Fibroblast of lung (primary cell): ENCODE measurements around the gene SIPA1L3. TPM values are rescaled to one million over a fixed set of nuclear protein-coding genes. Genes with fewer than 3 reads are reported as not detected.

Experiments
- DNase-seq, 2 donors: peaks; one replicate each; pipeline versions ENCODE4 v3.0.0 to v3.0.0-alpha.2; 2010; ENCODE audit warnings: low read depth in 2 of 2
- H2AFZ ChIP-seq: 2 replicates; pipeline ENCODE4 v1.5.1; 2012; ENCODE audit warnings: low read length, control low read depth, inconsistent platforms
- H3K27ac ChIP-seq: 2 replicates; pipeline ENCODE4 v1.5.1; 2011; ENCODE audit warnings: low read length, control low read depth; ENCODE audit not compliant: insufficient read depth
- H3K27me3 ChIP-seq: 2 replicates; pipeline ENCODE4 v1.5.1; 2011; ENCODE audit warnings: mild to moderate bottlenecking, low read length; ENCODE audit not compliant: control insufficient read depth, insufficient read depth
- H3K36me3 ChIP-seq: 2 replicates; pipeline ENCODE4 v1.5.1; 2011; ENCODE audit warnings: low read length; ENCODE audit not compliant: control insufficient read depth, insufficient read depth
- H3K4me1 ChIP-seq: 2 replicates; pipeline ENCODE4 v1.5.1; 2011; ENCODE audit warnings: low read length; ENCODE audit not compliant: control insufficient read depth, insufficient read depth; ENCODE audit errors: extremely low read depth
- H3K4me2 ChIP-seq: 2 replicates; pipeline ENCODE4 v1.5.1; 2011; ENCODE audit warnings: low read length, control low read depth; ENCODE audit not compliant: insufficient read depth; ENCODE audit errors: extremely low read depth
- H3K4me3 ChIP-seq, 4 experiments: fragments of 200-600 bp in 1 of 4; sonication (generic) in 1 of 4; replicated peaks in 1 of 4; 2 replicates each; pipeline ENCODE4 v1.5.1; 2011 to 2016; ENCODE audit warnings: low read length in 4 of 4, low read depth in 3 of 4, mild to moderate bottlenecking in 3 of 4, control low read depth in 2 of 4, inconsistent platforms in 1 of 4, mixed read lengths in 1 of 4; ENCODE audit not compliant: insufficient read depth in 1 of 4; ENCODE audit errors: control extremely low read depth in 1 of 4
- H3K79me2 ChIP-seq: 2 replicates; pipeline ENCODE4 v1.5.1; 2012; ENCODE audit warnings: mild to moderate bottlenecking, low read length, inconsistent platforms; ENCODE audit not compliant: control insufficient read depth, insufficient read depth
- H3K9ac ChIP-seq: 2 replicates; pipeline ENCODE4 v1.5.1; 2011; ENCODE audit warnings: mild to moderate bottlenecking, low read length, control low read depth; ENCODE audit not compliant: insufficient read depth
- H3K9me3 ChIP-seq: 2 replicates; pipeline ENCODE4 v1.5.1; 2012; ENCODE audit warnings: low read depth, low read length; ENCODE audit not compliant: control insufficient read depth, insufficient read depth
- H4K20me1 ChIP-seq: 2 replicates; pipeline ENCODE4 v1.5.1; 2011; ENCODE audit warnings: low read length; ENCODE audit not compliant: control insufficient read depth, insufficient read depth; ENCODE audit errors: extremely low read depth
- EZH2 ChIP-seq: IDR thresholded peaks from 2 replicates; pipeline ENCODE4 v1.5.1; 2012; ENCODE audit warnings: low read length, control low read depth, mild to moderate bottlenecking; ENCODE audit errors: missing control alignments
- polyA plus RNA-seq, 2 donors: library from polyadenylated mRNA; depleted of rRNA in 1 of 2; stranded (reverse) in 1 of 2; unstranded in 1 of 2; fragments of >200 nt; gene quantifications; 2 replicates each; pipeline ENCODE4 v1.2.1, GENCODE V29; 2011 to 2012; ENCODE audit warnings: missing spikeins in 1 of 2
- total RNA-seq: library from RNA; depleted of rRNA; stranded (reverse); fragments of >200 nt; gene quantifications from 2 replicates; pipeline ENCODE4 v1.2.1, GENCODE V29; 2014
- TF ChIP-seq, protein P1 (sequence below), 2 donors: IDR thresholded peaks in 1 of 2; conservative IDR thresholded peaks in 1 of 2; 1 replicate in 1 of 2; 2 replicates in 1 of 2; pipeline ENCODE4 v1.5.1; 2011 to 2012; ENCODE audit warnings: low read length in 2 of 2, control low read depth in 1 of 2, inconsistent platforms in 1 of 2, low read depth in 1 of 2, mild to moderate bottlenecking in 1 of 2

The SIPA1L3 gene
- total and polyA plus RNA-seq, 2 donors (not counting 1 experiment from before 2014, with no cell fraction given): 3.7 to 10.1 TPM

GRCh38 chr19:38197937-38198704 is 291.1 kb downstream of the SIPA1L3 start:
- TF ChIP-seq, protein P1, sequence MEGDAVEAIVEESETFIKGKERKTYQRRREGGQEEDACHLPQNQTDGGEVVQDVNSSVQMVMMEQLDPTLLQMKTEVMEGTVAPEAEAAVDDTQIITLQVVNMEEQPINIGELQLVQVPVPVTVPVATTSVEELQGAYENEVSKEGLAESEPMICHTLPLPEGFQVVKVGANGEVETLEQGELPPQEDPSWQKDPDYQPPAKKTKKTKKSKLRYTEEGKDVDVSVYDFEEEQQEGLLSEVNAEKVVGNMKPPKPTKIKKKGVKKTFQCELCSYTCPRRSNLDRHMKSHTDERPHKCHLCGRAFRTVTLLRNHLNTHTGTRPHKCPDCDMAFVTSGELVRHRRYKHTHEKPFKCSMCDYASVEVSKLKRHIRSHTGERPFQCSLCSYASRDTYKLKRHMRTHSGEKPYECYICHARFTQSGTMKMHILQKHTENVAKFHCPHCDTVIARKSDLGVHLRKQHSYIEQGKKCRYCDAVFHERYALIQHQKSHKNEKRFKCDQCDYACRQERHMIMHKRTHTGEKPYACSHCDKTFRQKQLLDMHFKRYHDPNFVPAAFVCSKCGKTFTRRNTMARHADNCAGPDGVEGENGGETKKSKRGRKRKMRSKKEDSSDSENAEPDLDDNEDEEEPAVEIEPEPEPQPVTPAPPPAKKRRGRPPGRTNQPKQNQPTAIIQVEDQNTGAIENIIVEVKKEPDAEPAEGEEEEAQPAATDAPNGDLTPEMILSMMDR (conservative IDR thresholded peaks at IDR 0.05 in 1 of 2, IDR thresholded peaks at IDR 0.05 in 1 of 2; ENCODE audit: low read depth in 1 of 2, low read length in 2 of 2): no peak
- no peak for TF ChIP-seq EZH2
- Histone ChIP-seq H3K4me2 (no peak overlapping the region), H3K27ac (no peak overlapping the region), H3K79me2 (no peaks in the 10 kb centered on the region), H3K4me1 (no peaks in the 10 kb centered on the region), H2AFZ (no peak overlapping the region), H3K27me3 (no peaks in the 10 kb centered on the region), H3K9ac (no peak overlapping the region), H4K20me1 (no peaks in the 10 kb centered on the region), H3K9me3 (no peaks in the 10 kb centered on the region), H3K4me3 (no peak overlapping the region), H3K36me3 (peaks cover 6% of the 10 kb centered on the region)
- DNase-seq: no peak

DNA sequence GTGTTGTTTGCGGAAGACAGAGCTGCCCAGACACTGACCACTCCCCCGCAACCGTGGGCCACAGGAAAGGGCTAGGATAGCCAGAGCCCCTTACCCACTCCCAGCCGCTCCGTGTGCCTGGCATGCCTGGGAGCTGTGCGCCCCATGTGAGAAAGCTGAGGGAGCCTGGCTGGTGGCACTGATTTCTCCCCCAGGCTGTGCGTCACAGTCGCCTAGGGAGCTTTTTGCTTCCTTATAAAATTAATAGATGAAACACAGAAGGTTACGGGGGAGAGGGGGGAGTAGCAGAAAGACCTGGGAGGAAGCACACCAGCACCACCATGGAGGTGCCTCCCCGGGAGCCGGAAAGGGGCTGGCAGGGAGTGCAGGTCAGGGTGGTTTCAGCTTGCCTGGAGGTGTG is 292.3 kb downstream of the SIPA1L3 start:
- Histone ChIP-seq H3K27me3 (no peaks in the 10 kb centered on the region), H3K36me3 (peaks cover 6% of the 10 kb centered on the region), H3K9me3 (no peaks in the 10 kb centered on the region), H2AFZ (no peak overlapping the region), H3K4me3 (no peak overlapping the region), H3K79me2 (no peaks in the 10 kb centered on the region), H3K4me1 (no peaks in the 10 kb centered on the region), H3K27ac (no peak overlapping the region), H4K20me1 (no peaks in the 10 kb centered on the region), H3K4me2 (no peak overlapping the region), H3K9ac (no peak overlapping the region)
- no peak for DNase-seq
- TF ChIP-seq EZH2: no peak
- TF ChIP-seq, protein P1 (conservative IDR thresholded peaks at IDR 0.05 in 1 of 2, IDR thresholded peaks at IDR 0.05 in 1 of 2; ENCODE audit: low read depth in 1 of 2, low read length in 2 of 2): no peak

- no peaks in the 10 kb centered on the region for H3K9me3 ChIP-seq
- H3K9ac ChIP-seq: no peak overlapping the region
- no peaks in the 10 kb centered on the region for H3K79me2 ChIP-seq
- TF ChIP-seq EZH2: no peak
- TF ChIP-seq, protein P1 (conservative IDR thresholded peaks at IDR 0.05 in 1 of 2, IDR thresholded peaks at IDR 0.05 in 1 of 2; ENCODE audit: low read depth in 1 of 2, low read length in 2 of 2): no peak
- no peaks in the 10 kb centered on the region for H3K27me3 ChIP-seq
- no peak overlapping the region for H3K27ac ChIP-seq
- no peak for DNase-seq
- H3K4me3 ChIP-seq: no peak overlapping the region
- peaks cover 6% of the 10 kb centered on the region for H3K36me3 ChIP-seq
- no peaks in the 10 kb centered on the region for H4K20me1 ChIP-seq
- H3K4me2 ChIP-seq: no peak overlapping the region
- no peaks in the 10 kb centered on the region for H3K4me1 ChIP-seq
- no peak overlapping the region for H2AFZ ChIP-seq
Measured at GRCh38 chr19:38201731-38202130, 294.7 kb downstream of the SIPA1L3 start.
